PC-9 (cell line): ENCODE results near the gene RIBC1.

Experiments
- CTCF ChIP-seq: fragments of 200-600 bp; sonication (generic); conservative IDR thresholded peaks from 2 replicates; pipeline ENCODE4 v1.6.1; 2017; ENCODE audit warnings: mixed run types, antibody characterized with exemption, mild to moderate bottlenecking, moderate library complexity
- EZH2 ChIP-seq: fragments of 200-600 bp; sonication (generic); IDR thresholded peaks from 2 replicates; pipeline ENCODE4 v1.8.0; 2017; ENCODE audit warnings: antibody characterized with exemption, low read depth

DNA sequence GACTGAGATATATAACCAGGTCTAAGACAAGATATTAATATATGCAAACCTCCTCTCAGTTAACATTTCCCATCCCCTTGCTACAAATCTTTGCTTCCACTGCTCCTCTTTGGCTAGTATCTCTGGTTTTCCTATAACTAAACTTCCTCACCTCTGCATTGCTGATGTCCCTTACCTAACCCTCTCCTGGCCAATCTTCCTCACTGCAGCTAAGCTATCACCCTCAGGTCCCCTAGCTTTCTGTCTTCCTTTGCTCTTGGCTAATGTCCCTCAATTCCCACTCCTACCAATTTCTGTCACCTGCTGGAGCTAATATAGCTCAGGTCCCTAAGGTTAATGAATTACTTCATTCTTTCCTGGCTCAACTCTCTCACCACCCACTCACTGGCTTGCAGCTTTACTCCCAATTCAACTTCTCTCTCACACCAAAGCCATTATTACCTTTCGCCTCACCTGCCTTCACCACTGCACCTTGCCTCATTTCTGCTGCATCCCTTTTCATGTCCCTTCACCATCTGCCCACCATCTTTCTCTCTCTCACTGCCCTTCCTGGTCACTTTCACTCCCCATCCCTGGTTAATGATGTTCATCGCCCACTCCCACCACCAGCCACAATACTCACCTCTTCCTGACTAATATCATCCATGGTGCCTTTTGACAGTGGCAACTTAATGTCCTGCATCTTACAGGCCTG is 26.9 kb upstream of the RIBC1 start:
- TF ChIP-seq CTCF (no peak), EZH2 (no peak)
